Endothelial cell of umbilical vein (primary cell): ENCODE measurements around the gene VPS51. TPM values are rescaled to one million over a fixed set of nuclear protein-coding genes. Genes with fewer than 3 reads are reported as not detected.

Experiments
- BruUV-seq: library from RNA; stranded (reverse); fragments of 400-500 nt; replicated peaks from 2 replicates; lab custom pipeline; 2021; lab: Mats Ljungman, UMichigan
- CTCF ChIA-PET: fragments of 300-600, 350-600 bp; sonication (Branson Sonifier 250); formaldehyde crosslinking; loops from one replicate; lab custom pipeline; 2021; ENCODE audit warnings: antibody characterized with exemption, inconsistent platforms; lab: Charles Lee
- POLR2A ChIA-PET: fragments of 300-600, 350-600 bp; sonication (Branson Sonifier 250); formaldehyde crosslinking; loops from one replicate; lab custom pipeline; 2021; ENCODE audit warnings: antibody characterized with exemption, inconsistent platforms; lab: Charles Lee
- DNase-seq: peaks from one replicate; pipeline ENCODE4 v3.0.0-alpha.2; 2011; ENCODE audit warnings: low read depth, low spot score
- FAIRE-seq: peaks from 2 replicates; lab custom pipeline; 2011; peaks lifted over from hg19 to GRCh38; lab: Jason Lieb, UNC
- H2AFZ ChIP-seq: 2 replicates; pipeline ENCODE4 v1.6.0; 2012; ENCODE audit warnings: low read depth, low read length, control low read depth, inconsistent platforms
- H3K27ac ChIP-seq: 2 replicates; pipeline ENCODE4 v1.5.1; 2011; ENCODE audit warnings: low read depth, mild to moderate bottlenecking, control low read depth, low read length, moderate library complexity; ENCODE audit not compliant: insufficient read depth
- H3K27me3 ChIP-seq, 2 experiments: 2 replicates each; pipeline versions ENCODE4 v1.6.0 to v1.6.1; 2011; ENCODE audit warnings: low read length in 2 of 2, mixed read lengths in 1 of 2; ENCODE audit not compliant: control insufficient read depth in 2 of 2, insufficient read depth in 2 of 2
- H3K36me3 ChIP-seq, 2 experiments: 2 replicates in 1 of 2; 3 replicates in 1 of 2; pipeline ENCODE4 v1.5.1; 2011; ENCODE audit warnings: low read length in 2 of 2, mild to moderate bottlenecking in 1 of 2, moderate library complexity in 1 of 2; ENCODE audit not compliant: control insufficient read depth in 2 of 2, insufficient read depth in 2 of 2; ENCODE audit errors: extremely low read depth in 1 of 2
- H3K4me1 ChIP-seq: 3 replicates; pipeline ENCODE4 v1.5.1; 2011; ENCODE audit warnings: mild to moderate bottlenecking, low read length; ENCODE audit not compliant: control insufficient read depth, insufficient read depth; ENCODE audit errors: extremely low read depth
- H3K4me2 ChIP-seq: 2 replicates; pipeline ENCODE4 v1.6.1; 2011; ENCODE audit warnings: low read length, control low read depth, mixed read lengths; ENCODE audit not compliant: insufficient read depth
- H3K4me3 ChIP-seq, 3 experiments: fragments of 200-600 bp in 1 of 3; sonication (generic), shearing (Covaris generic) in 1 of 3; replicated peaks in 1 of 3; 2 replicates each; pipeline ENCODE4 v1.5.1; 2011 to 2016; ENCODE audit warnings: control low read depth in 3 of 3, low read length in 3 of 3, mild to moderate bottlenecking in 2 of 3, inconsistent platforms in 1 of 3, low read depth in 1 of 3, moderate library complexity in 1 of 3; ENCODE audit not compliant: insufficient read depth in 1 of 3
- H3K79me2 ChIP-seq: 2 replicates; pipeline ENCODE4 v1.6.0; 2012; ENCODE audit warnings: low read length, inconsistent platforms; ENCODE audit not compliant: control insufficient read depth, insufficient read depth
- H3K9ac ChIP-seq: replicated peaks from 2 replicates; pipeline ENCODE3; 2011; ENCODE audit warnings: low read length, control low read depth; ENCODE audit not compliant: insufficient read depth; ENCODE audit errors: extremely low read depth
- H3K9me1 ChIP-seq: replicated peaks from 3 replicates; pipeline ENCODE4 v1.6.0; 2011; ENCODE audit warnings: mild to moderate bottlenecking, low read length; ENCODE audit not compliant: control insufficient read depth, insufficient read depth; ENCODE audit errors: extremely low read depth
- H3K9me3 ChIP-seq: replicated peaks from 2 replicates; pipeline ENCODE4 v1.5.1; 2012; ENCODE audit warnings: low read length, inconsistent platforms; ENCODE audit not compliant: control insufficient read depth, insufficient read depth
- H4K20me1 ChIP-seq: replicated peaks from 2 replicates; pipeline ENCODE3; 2011; ENCODE audit warnings: mild to moderate bottlenecking, low read length; ENCODE audit not compliant: control insufficient read depth, insufficient read depth; ENCODE audit errors: extremely low read depth
- FOS ChIP-seq: IDR thresholded peaks from 2 replicates; pipeline ENCODE4 v1.6.1; 2011; ENCODE audit warnings: mild to moderate bottlenecking, low read length, moderate library complexity, borderline replicate concordance; ENCODE audit not compliant: insufficient read depth
- POLR2A ChIP-seq: IDR thresholded peaks from 2 replicates; pipeline ENCODE4 v1.6.1; 2012; ENCODE audit warnings: low read depth, mild to moderate bottlenecking, control low read depth, low read length
- POLR2AphosphoS5 ChIP-seq: IDR thresholded peaks from 2 replicates; pipeline ENCODE4 v1.6.1; 2012; ENCODE audit warnings: low read depth, mild to moderate bottlenecking, control low read depth, low read length, moderate library complexity; ENCODE audit not compliant: insufficient read depth
- dilution Hi-C: fragments of 300-500 bp; cut with MboI; formaldehyde crosslinking; loops from one replicate; pipeline ENCODE4 v1.15.0; 2019; ENCODE audit warnings: low sequenced_read_pairs; ENCODE audit not compliant: extremely low pct_ligation_motif_present
- intact Hi-C: fragments of 100-400 bp; cut with micrococcal nuclease; formaldehyde crosslinking; loops from one replicate; pipeline ENCODE4 v1.10.0; 2022
- polyA plus RNA-seq, 4 experiments: library from polyadenylated mRNA; depleted of rRNA in 3 of 4; stranded (reverse) in 3 of 4; unstranded in 1 of 4; fragments of >200 nt; gene quantifications; 2 replicates each; pipeline versions ENCODE4 v1.2.1 to v1.2.3, GENCODE V29; 2011 to 2012; ENCODE audit warnings: missing spikeins in 1 of 4
- total RNA-seq: library from RNA; stranded (reverse); gene quantifications from 2 replicates; pipeline ENCODE4 v1.2.3, GENCODE V29; 2021
- TF ChIP-seq, protein P1 (sequence below), 2 donors: IDR thresholded peaks; 1 replicate in 1 of 2; 2 replicates in 1 of 2; pipeline ENCODE4 v1.5.1; 2011; ENCODE audit warnings: low read length in 2 of 2, mild to moderate bottlenecking in 2 of 2, moderate library complexity in 2 of 2, control low read depth in 1 of 2, inconsistent platforms in 1 of 2, low read depth in 1 of 2; ENCODE audit not compliant: insufficient read depth in 1 of 2; ENCODE audit errors: extremely low read depth in 1 of 2

The VPS51 gene
- total and polyA plus RNA-seq, 2 donors (not counting 3 experiments of a cell fraction or from before 2014, with no cell fraction given): 108 to 146 TPM

DNA sequence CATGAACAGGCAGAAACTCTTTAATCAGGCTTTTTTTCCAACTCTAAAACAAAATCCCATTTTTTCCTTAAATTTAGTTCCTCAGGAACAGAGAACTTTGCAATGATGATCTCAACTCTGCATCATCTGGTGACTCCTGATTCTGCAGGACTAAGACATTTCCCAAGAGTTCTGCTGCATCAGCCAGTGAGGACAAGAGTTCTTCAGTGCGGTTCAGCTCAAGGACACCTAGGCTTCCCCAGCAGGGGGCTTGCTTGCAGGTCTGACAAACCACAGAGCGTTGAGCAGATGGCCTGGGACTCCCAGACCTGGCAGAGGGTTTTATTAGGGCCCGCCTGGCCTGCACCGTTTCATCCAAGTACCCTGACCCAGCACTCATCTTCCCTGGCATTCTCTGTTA, 18.6 kb upstream of the VPS51 start:
- no peaks in the 10 kb centered on the region for H3K9me1 ChIP-seq
- no peak overlapping the region for H3K4me2 ChIP-seq
- H3K36me3 ChIP-seq: peaks cover 0 to 3% of the 10 kb centered on the region in 2 experiments
- intact Hi-C loops: no loop called here
- no peaks in the 10 kb centered on the region for H3K4me1 ChIP-seq
- FAIRE-seq (no peak), DNase-seq (no peak)
- TF ChIP-seq, protein P1, sequence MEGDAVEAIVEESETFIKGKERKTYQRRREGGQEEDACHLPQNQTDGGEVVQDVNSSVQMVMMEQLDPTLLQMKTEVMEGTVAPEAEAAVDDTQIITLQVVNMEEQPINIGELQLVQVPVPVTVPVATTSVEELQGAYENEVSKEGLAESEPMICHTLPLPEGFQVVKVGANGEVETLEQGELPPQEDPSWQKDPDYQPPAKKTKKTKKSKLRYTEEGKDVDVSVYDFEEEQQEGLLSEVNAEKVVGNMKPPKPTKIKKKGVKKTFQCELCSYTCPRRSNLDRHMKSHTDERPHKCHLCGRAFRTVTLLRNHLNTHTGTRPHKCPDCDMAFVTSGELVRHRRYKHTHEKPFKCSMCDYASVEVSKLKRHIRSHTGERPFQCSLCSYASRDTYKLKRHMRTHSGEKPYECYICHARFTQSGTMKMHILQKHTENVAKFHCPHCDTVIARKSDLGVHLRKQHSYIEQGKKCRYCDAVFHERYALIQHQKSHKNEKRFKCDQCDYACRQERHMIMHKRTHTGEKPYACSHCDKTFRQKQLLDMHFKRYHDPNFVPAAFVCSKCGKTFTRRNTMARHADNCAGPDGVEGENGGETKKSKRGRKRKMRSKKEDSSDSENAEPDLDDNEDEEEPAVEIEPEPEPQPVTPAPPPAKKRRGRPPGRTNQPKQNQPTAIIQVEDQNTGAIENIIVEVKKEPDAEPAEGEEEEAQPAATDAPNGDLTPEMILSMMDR (IDR thresholded peaks at IDR 0.05; ENCODE audit: extremely low read depth in 1 of 2, insufficient read depth in 1 of 2, low read depth in 1 of 2, low read length in 2 of 2): no peak
- BruUV-seq: no TSS peak
- POLR2A ChIA-PET: no interaction called here
- no peak overlapping the region for H3K27ac ChIP-seq
- dilution Hi-C loops: no loop called here
- CTCF ChIA-PET: no interaction called here
- H3K9ac ChIP-seq: no peak overlapping the region
- H3K79me2 ChIP-seq: peaks cover 15% of the 10 kb centered on the region
- no peaks in the 10 kb centered on the region for H4K20me1 ChIP-seq
- H3K4me3 ChIP-seq: no peak overlapping the region
- H3K27me3 ChIP-seq: no peaks in the 10 kb centered on the region
- H2AFZ ChIP-seq: no peak overlapping the region
- no peaks in the 10 kb centered on the region for H3K9me3 ChIP-seq

DNA sequence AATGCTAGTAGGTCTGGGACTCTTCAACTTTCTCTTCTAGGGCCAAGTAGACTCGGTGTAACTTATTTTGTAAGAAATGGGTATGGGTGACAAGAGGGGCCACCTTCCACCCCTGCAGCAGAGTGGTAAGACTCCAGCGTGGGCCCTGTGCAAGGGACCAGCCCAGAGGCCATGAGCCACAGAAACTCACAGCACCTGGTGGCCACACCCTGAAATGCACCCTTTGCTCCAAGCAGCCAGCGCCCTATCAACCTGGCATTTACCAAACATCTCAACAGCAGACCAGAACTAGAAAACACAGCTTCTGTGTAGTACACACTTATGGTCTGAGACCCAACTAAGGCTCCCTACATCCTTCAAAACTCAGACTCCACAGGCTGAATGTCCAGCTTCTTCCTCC, 17.9 kb upstream of the VPS51 start:
- H3K9ac ChIP-seq: no peak overlapping the region
- ChIA-PET POLR2A (no interaction called here), CTCF (no interaction called here)
- no peaks in the 10 kb centered on the region for H4K20me1 ChIP-seq
- peaks cover 22% of the 10 kb centered on the region for H3K79me2 ChIP-seq
- peaks cover 6% of the 10 kb centered on the region for H3K4me1 ChIP-seq
- no peak overlapping the region for H3K27ac ChIP-seq
- H3K9me1 ChIP-seq: no peaks in the 10 kb centered on the region
- no peak for FAIRE-seq
- BruUV-seq: no TSS peak
- H3K36me3 ChIP-seq: peaks cover 0 to 3% of the 10 kb centered on the region in 2 experiments
- H3K4me2 ChIP-seq: no peak overlapping the region
- DNase-seq: peak; percentile 22
- TF ChIP-seq, protein P1 (IDR thresholded peaks at IDR 0.05; ENCODE audit: extremely low read depth in 1 of 2, insufficient read depth in 1 of 2, low read depth in 1 of 2, low read length in 2 of 2): peak; percentile 51 to 67
- no peak for TF ChIP-seq FOS
- no peak for TF ChIP-seq POLR2AphosphoS5
- no peak for TF ChIP-seq POLR2A
- H3K9me3 ChIP-seq: no peaks in the 10 kb centered on the region
- H3K4me3 ChIP-seq: no peak overlapping the region
- dilution Hi-C loops (no loop called here), intact Hi-C loops (loop anchor here (1.0 kb wide), 2 partner anchors 51 to 65 kb away; partner anchors contain the start of gene SNX15)
- no peaks in the 10 kb centered on the region for H3K27me3 ChIP-seq
- H2AFZ ChIP-seq: no peak overlapping the region
